BLaER1 (cell line): Measurements from ENCODE around the gene DDX59.

ENCODE experiments used
- H3K27ac ChIP-seq: shearing (Covaris generic); formaldehyde crosslinking; 2 replicates; pipeline ENCODE4 v1.8.1; 2022
- H3K27me3 ChIP-seq: shearing (Covaris generic); formaldehyde crosslinking; 2 replicates; pipeline ENCODE4 v1.8.1; 2022
- H3K36me3 ChIP-seq: shearing (Covaris generic); formaldehyde crosslinking; 2 replicates; pipeline ENCODE4 v1.8.1; 2022
- H3K4me1 ChIP-seq: shearing (Covaris generic); formaldehyde crosslinking; 2 replicates; pipeline ENCODE4 v1.8.1; 2022
- H3K4me2 ChIP-seq: shearing (Covaris generic); formaldehyde crosslinking; 2 replicates; pipeline ENCODE4 v1.8.1; 2022
- H3K4me3 ChIP-seq: shearing (Covaris generic); formaldehyde crosslinking; 2 replicates; pipeline ENCODE4 v1.8.1; 2022
- H3K9ac ChIP-seq: shearing (Covaris generic); formaldehyde crosslinking; 2 replicates; pipeline ENCODE4 v1.8.1; 2022
- H3K9me3 ChIP-seq: shearing (Covaris generic); formaldehyde crosslinking; 2 replicates; pipeline ENCODE4 v1.8.1; 2022
- H4K20me1 ChIP-seq: shearing (Covaris generic); formaldehyde crosslinking; 2 replicates; pipeline ENCODE4 v1.8.1; 2022
- Cebpa-rat ChIP-seq: shearing (Covaris generic); IDR thresholded peaks from 2 replicates; pipeline ENCODE4 v1.8.1; 2022

The DDX59 gene

GRCh38 chr1:200624679-200625335, 44.9 kb downstream of the DDX59 start:
- H3K4me3 ChIP-seq, result no peak overlapping the region
- H3K27ac ChIP-seq, result no peak overlapping the region
- H4K20me1 ChIP-seq, result no peaks in the 10 kb centered on the region
- no peak for TF ChIP-seq Cebpa-rat
- H3K9me3 ChIP-seq, result no peaks in the 10 kb centered on the region
- H3K27me3 ChIP-seq, result no peaks in the 10 kb centered on the region
- H3K9ac ChIP-seq, result no peak overlapping the region
- no peaks in the 10 kb centered on the region for H3K36me3 ChIP-seq
- peaks cover 21% of the 10 kb centered on the region for H3K4me1 ChIP-seq
- H3K4me2 ChIP-seq, result peak overlapping the region; percentile 26; the same call in 1 of the 2 replicates

GRCh38 chr1:200620273-200621131, 49.2 kb downstream of the DDX59 start, which contains the start of gene KIF14:
KIF14 (minus strand) TSS chr1:200620751; CDS start chr1:200618723, 2,028 bp downstream.
- Histone ChIP-seq H3K27me3 (no peaks in the 10 kb centered on the region), H3K4me2 (peak within 1 kb of the TSS; percentile 84), H3K27ac (peak within 1 kb of the TSS; percentile 78; the same call in 1 of the 2 replicates), H3K9me3 (no peaks in the 10 kb centered on the region), H3K36me3 (peaks cover 24% of the 10 kb centered on the region), H3K4me3 (peak within 1 kb of the TSS; percentile 75), H3K4me1 (peaks cover 26% of the 10 kb centered on the region), H3K9ac (peak within 1 kb of the TSS; percentile 81), H4K20me1 (no peaks in the 10 kb centered on the region)
- no peak for TF ChIP-seq Cebpa-rat

GRCh38 chr1:200619894-200620272, 49.8 kb downstream of the DDX59 start:
- peak overlapping the region; percentile 75 for H3K4me3 ChIP-seq
- peak overlapping the region; percentile 78; the same call in 1 of the 2 replicates for H3K27ac ChIP-seq
- peaks cover 26% of the 10 kb centered on the region for H3K4me1 ChIP-seq
- H3K9me3 ChIP-seq, result no peaks in the 10 kb centered on the region
- no peak for TF ChIP-seq Cebpa-rat
- no peaks in the 10 kb centered on the region for H4K20me1 ChIP-seq
- no peaks in the 10 kb centered on the region for H3K27me3 ChIP-seq
- peak overlapping the region; percentile 84 for H3K4me2 ChIP-seq
- peak overlapping the region; percentile 81 for H3K9ac ChIP-seq
- H3K36me3 ChIP-seq, result peaks cover 30% of the 10 kb centered on the region

- Histone ChIP-seq H3K9ac (no peak overlapping the region), H3K4me2 (no peak overlapping the region), H3K9me3 (no peaks in the 10 kb centered on the region), H3K27me3 (no peaks in the 10 kb centered on the region), H3K4me3 (no peak overlapping the region), H3K36me3 (peaks cover 87% of the 10 kb centered on the region), H3K4me1 (no peaks in the 10 kb centered on the region), H3K27ac (no peak overlapping the region), H4K20me1 (no peaks in the 10 kb centered on the region)
- TF ChIP-seq Cebpa-rat, result no peak
Measured at GRCh38 chr1:200610846-200611245, 58.9 kb downstream of the DDX59 start.

GRCh38 chr1:200602632-200603031, 67.1 kb downstream of the DDX59 start:
- TF ChIP-seq Cebpa-rat, result no peak
- no peaks in the 10 kb centered on the region for H3K27me3 ChIP-seq
- no peak overlapping the region for H3K4me2 ChIP-seq
- H3K27ac ChIP-seq, result no peak overlapping the region
- H3K4me1 ChIP-seq, result no peaks in the 10 kb centered on the region
- no peaks in the 10 kb centered on the region for H3K9me3 ChIP-seq
- no peak overlapping the region for H3K4me3 ChIP-seq
- no peaks in the 10 kb centered on the region for H4K20me1 ChIP-seq
- peaks cover 75% of the 10 kb centered on the region for H3K36me3 ChIP-seq
- H3K9ac ChIP-seq, result no peak overlapping the region
